ENCODE data around the gene TNRC6A. TPM values are rescaled to one million over a fixed set of nuclear protein-coding genes. Genes with fewer than 3 reads are reported as not detected.

The TNRC6A gene
- total RNA-seq, 4 donors from 2014 or later = 45.8 to 70.7 (median 57.4) TPM

DNA sequence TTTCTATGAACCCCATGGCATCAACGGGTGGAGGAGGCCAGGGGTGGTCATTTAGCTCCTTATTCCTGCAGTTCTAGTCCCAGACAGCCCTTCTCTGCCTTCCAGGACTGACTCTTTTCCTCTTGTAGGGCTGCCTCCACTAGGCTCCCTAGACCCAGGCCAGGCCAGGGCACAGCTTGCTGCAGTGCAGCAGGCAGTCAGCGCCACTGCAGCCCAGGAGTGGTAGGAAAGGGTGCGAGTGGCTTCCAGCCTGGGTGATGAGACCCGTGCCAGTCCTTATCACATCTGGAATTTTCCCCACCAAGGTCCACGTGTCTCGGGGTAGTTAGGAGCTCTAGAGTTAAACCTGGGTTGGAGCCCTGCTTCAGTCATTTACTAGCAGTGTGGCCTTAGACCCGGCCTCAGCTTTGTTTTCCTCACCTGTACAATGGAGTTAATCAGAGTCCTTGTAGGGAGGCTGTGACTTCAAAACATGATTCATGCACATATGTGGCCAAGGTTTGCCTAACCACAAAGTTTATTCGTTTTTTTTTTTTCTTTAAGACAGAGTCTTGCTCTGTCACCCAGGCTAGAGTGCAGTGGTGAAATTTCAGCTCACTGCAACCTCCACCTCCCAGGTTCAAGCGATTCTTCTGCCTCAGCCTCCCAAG lies 121.0 kb downstream of the TNRC6A start:
- no peaks in the 10 kb centered on the region for H3K4me1 ChIP-seq
- H3K27me3 ChIP-seq = no peaks in the 10 kb centered on the region
- TF ChIP-seq, protein P1, sequence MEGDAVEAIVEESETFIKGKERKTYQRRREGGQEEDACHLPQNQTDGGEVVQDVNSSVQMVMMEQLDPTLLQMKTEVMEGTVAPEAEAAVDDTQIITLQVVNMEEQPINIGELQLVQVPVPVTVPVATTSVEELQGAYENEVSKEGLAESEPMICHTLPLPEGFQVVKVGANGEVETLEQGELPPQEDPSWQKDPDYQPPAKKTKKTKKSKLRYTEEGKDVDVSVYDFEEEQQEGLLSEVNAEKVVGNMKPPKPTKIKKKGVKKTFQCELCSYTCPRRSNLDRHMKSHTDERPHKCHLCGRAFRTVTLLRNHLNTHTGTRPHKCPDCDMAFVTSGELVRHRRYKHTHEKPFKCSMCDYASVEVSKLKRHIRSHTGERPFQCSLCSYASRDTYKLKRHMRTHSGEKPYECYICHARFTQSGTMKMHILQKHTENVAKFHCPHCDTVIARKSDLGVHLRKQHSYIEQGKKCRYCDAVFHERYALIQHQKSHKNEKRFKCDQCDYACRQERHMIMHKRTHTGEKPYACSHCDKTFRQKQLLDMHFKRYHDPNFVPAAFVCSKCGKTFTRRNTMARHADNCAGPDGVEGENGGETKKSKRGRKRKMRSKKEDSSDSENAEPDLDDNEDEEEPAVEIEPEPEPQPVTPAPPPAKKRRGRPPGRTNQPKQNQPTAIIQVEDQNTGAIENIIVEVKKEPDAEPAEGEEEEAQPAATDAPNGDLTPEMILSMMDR (IDR thresholded peaks at IDR 0.05) = no peak
- TF ChIP-seq POLR2A (IDR thresholded peaks at IDR 0.05) = no peak
- no peak overlapping the region for H3K27ac ChIP-seq
- no peaks in the 10 kb centered on the region for H3K36me3 ChIP-seq
- DNase-seq = no peak
- H3K9me3 ChIP-seq = no peaks in the 10 kb centered on the region
- intact Hi-C loops (cut with DNase I) = no loop called here
- no peak overlapping the region for H3K4me3 ChIP-seq (replicated peaks in 1 of 3)
- WGBS, 2 donors = 62 to 79% methylated on average over 9 of the region's 9 CpGs

GRCh38 chr16:24851700-24852099 lies 122.2 kb downstream of the TNRC6A start:
- Histone ChIP-seq H3K27ac (no peak overlapping the region), H3K9me3 (no peaks in the 10 kb centered on the region), H3K4me3 (replicated peaks in 1 of 3) (no peak overlapping the region), H3K4me1 (no peaks in the 10 kb centered on the region), H3K27me3 (no peaks in the 10 kb centered on the region), H3K36me3 (no peaks in the 10 kb centered on the region)
- intact Hi-C loops (cut with DNase I) = no loop called here
- WGBS, 2 donors = 72 to 89% methylated on average over 8 of the region's 8 CpGs
- no peak for TF ChIP-seq POLR2A (IDR thresholded peaks at IDR 0.05)
- TF ChIP-seq, protein P1 (IDR thresholded peaks at IDR 0.05) = no peak
- DNase-seq = no peak

DNA sequence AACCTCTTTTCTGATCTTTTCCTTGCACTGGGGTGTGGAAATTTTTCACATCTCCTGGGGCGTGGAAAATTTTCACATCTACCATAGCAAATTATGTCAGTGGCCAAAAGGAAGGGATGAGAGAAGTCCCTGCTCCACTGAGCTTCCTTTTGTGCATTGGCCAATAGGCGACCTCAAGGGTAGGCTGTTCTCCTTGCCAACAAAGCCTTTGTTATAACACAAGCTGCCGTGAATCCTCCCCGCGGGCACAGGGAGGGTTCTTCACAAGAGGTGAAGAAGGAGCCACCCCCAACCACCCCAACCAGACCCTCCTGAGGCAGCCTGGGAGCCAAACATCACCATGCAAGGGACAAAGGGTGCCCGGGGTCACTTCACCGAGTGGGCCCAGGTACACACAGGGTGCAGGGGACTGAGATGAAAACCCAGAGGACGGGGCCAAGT lies 122.8 kb downstream of the TNRC6A start:
- DNase-seq = no peak
- intact Hi-C loops (cut with DNase I) = no loop called here
- 60 to 70% methylated on average over 8 of the region's 8 CpGs for WGBS, 2 donors
- TF ChIP-seq POLR2A (IDR thresholded peaks at IDR 0.05) = no peak
- TF ChIP-seq, protein P1 (IDR thresholded peaks at IDR 0.05) = no peak
- no peak overlapping the region for H3K27ac ChIP-seq
- no peaks in the 10 kb centered on the region for H3K9me3 ChIP-seq
- no peak overlapping the region for H3K4me3 ChIP-seq (replicated peaks in 1 of 3)
- H3K27me3 ChIP-seq = no peaks in the 10 kb centered on the region
- H3K4me1 ChIP-seq = no peaks in the 10 kb centered on the region
- no peaks in the 10 kb centered on the region for H3K36me3 ChIP-seq

GRCh38 chr16:24853169-24853824 lies 123.8 kb downstream of the TNRC6A start:
- TF ChIP-seq, protein P1 (IDR thresholded peaks at IDR 0.05) = no peak
- no peak for TF ChIP-seq POLR2A (IDR thresholded peaks at IDR 0.05)
- H3K27me3 ChIP-seq = no peaks in the 10 kb centered on the region
- WGBS, 2 donors = 77 to 88% methylated on average over 8 of the region's 8 CpGs
- H3K4me1 ChIP-seq = no peaks in the 10 kb centered on the region
- H3K9me3 ChIP-seq = no peaks in the 10 kb centered on the region
- no peak for DNase-seq
- H3K4me3 ChIP-seq (replicated peaks in 1 of 3) = no peak overlapping the region
- H3K36me3 ChIP-seq = no peaks in the 10 kb centered on the region
- intact Hi-C loops (cut with DNase I) = no loop called here
- no peak overlapping the region for H3K27ac ChIP-seq

DNA sequence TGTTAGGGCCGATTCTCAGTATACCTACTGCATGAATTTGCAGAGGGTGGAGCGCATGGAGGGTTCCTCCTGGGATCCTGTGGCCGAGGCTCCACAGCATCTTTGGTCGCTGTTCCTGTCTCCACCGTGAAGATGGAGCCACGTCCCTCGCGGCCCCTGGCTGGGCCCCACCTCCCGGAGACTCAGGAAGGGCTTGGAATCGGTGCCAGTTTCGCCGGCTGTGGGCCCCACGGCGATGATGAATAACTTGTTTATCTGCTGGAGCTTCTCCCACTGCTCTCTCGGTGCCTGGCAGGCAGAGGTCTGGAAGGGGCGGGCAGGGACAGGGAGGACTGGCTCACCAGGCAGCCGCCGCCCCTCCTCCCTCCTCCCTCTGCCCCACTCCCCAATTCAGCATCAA lies 124.4 kb downstream of the TNRC6A start:
- Histone ChIP-seq H3K9me3 (no peaks in the 10 kb centered on the region), H3K27ac (no peak overlapping the region), H3K36me3 (no peaks in the 10 kb centered on the region), H3K4me1 (no peaks in the 10 kb centered on the region), H3K27me3 (no peaks in the 10 kb centered on the region), H3K4me3 (replicated peaks in 1 of 3) (no peak overlapping the region)
- DNase-seq = no peak
- intact Hi-C loops (cut with DNase I) = no loop called here
- 23 to 31% methylated on average over 13 to 17 of the region's 18 CpGs for WGBS, 2 donors
- no peak for TF ChIP-seq POLR2A (IDR thresholded peaks at IDR 0.05)
- TF ChIP-seq, protein P1 (IDR thresholded peaks at IDR 0.05) = no peak
